ENCODE measurements around the gene HOXC11.

HOXC11 gene

GRCh38 chr12:53944209-53944608 is 28.7 kb upstream of the HOXC11 start:
- no peak for DNase-seq

DNA sequence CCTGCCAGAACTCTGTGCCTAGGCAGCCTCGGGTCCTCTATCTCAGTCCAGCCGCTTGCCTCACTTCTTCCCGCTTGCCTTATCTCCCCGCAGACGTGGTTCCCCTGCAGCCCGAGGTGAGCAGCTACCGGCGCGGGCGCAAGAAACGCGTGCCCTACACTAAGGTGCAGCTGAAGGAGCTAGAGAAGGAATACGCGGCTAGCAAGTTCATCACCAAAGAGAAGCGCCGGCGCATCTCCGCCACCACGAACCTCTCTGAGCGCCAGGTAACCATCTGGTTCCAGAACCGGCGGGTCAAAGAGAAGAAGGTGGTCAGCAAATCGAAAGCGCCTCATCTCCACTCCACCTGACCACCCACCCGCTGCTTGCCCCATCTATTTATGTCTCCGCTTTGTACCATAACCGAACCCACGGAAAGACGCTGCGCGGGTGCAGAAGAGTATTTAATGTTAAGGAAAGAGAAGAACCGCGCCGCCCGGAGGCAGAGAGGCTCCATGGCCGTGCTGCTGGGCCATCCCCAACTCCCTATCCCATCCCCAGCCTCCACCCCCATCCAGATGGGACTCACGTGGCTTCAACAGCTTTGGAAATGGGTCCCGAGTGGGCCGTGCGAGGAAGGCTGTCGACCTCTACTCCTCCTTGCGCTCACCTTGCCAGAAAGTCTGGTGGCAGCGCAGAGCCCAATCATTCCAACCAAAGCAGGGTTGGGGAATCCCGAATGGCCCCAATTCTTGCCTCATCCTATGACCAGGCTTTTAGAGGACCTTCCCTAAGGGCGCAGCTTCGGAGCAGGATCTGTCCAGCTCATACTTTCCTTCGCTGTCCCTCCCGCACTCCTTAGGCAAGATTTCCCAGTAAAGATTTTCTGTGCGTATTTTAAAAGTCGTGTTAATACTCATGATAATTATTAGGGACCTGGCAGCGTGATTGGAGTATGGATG is 27.7 kb upstream of the HOXC11 start:
- no peak for DNase-seq

DNA sequence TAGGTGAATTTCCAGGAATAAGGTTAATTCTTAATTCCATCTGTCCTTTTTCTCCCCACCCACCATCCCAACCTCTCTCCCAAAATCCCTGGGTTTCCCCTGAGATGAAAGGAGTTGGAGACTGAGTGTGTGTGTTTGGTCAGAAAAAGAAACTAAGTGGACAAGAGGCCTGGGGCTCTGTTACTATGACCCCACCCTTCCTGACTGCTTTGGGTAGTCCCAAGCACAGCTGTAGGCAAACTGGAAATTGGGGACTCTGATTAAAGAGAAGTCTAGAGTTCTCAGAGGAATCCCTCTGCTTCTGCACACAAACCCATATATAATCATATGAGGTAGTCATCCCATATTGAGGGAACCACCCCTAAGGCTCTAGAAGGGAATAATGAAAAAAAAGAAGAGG is 25.2 kb upstream of the HOXC11 start:
- DNase-seq, result no peak

GRCh38 chr12:53948650-53949593 is 24.0 kb upstream of the HOXC11 start:
- no peak for DNase-seq

DNA sequence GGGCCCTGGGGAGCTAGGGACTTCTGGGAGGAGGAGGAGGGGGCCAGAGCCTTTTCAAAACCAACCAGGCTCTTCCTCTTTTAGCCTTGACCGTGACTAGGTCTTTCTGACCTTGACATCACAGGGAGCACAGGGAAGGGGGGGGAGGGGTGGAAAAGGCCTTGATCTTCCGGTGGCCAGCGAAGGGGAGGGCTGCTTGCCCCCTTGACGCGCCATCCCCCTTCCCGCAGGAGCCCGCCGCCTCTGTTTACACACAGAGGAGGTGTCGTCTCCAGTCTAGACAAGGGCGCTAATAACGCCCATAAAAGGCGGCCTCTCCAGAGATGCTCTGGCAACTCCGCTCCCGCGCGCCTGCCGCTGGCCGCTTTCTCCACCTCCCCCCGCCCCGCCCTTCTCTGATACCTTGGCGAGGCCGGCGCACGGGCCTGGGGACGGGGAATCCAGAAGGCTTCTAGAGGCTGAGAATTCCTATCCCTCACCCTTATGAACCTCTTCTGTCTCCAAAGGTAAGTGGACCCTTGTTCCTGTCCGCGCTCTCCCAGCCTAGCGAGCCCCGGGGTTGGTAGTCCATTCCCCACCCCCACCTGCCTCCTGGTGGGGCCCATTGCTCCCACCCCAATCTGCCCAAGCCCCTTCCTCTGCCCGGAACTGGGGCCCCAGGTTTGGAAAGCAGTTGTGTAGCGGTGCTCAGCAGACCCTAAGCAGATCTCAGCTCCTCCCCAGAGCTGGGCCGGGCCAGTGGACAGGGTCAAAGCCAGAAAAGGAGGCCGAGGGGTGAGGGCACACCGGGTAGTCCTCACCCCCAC is 23.1 kb upstream of the HOXC11 start:
- DNase-seq, result no peak

DNA sequence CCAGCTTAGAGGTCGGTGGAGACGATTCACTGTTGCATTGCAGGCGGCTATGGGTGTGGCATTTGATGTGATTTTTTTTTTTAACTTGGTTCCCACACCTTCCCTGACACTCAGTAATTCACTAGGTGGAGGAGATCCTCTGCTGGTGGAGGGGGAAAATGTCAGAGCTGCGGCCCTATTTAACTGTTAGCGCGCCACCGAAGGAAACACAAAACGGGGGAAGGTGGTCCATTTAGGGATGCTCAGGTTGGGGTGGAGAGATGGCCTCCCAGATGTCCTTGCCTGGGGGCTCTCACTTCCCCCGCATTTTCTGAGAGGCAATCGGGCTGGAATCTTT is 22.5 kb upstream of the HOXC11 start:
- DNase-seq, result no peak

GRCh38 chr12:53950789-53951576 is 21.9 kb upstream of the HOXC11 start:
- DNase-seq, result no peak

DNA sequence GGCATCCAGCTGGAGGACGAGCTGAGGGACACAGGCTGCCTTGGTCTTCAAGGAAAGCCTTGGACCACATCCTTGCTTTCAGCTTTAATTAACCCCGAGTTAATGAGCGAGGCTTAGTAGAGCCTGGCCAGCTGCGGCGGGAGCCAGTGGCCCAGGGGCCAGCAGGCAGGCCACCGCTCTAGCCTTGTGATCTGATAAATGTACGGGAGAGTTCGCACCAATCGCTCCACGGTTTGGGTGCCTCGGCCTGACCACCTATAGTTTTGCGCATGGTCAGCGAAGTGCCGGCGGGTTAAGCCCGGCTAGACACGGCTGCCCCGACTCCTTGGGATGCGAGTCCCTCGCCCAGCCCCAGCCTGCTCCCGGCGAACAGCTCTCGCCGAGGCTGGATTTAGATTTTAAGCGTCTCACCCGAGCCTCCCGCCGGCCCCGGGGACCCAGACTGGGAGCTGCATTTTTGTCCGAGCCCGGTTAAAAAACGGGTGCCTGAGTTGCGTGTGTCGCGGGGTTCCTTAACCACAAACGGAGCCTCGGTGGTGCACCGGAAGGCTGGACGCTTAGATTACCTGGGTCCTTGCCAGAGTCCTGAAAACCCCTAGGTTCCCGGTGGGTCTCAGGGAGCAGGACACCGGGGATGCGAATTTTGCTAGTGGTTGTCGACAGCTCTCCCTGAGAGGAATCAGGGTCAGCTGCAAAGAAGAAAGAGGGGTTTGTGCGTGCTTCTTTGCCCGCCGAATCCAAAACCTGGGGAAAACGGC is 21.2 kb upstream of the HOXC11 start:
- no peak for DNase-seq

DNA sequence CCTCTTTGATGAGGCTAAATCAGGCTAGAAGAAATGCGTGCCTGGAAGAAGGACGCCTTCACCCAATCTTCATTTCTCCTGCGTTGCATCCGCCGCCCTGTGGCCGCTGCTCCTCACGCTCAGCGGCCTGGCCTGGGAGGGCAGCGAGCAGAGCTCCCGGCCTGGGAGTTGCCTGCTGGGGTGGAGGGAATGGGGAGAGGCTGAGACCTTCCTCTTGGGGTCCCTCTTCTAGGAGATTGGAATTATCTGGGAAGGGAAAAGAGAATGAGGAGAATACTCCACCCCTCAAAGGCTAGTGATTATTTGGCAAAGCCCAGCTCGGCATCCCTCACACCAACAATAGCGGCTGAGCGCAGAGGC is 20.6 kb upstream of the HOXC11 start:
- DNase-seq, result no peak

GRCh38 chr12:53952871-53953734 is 19.8 kb upstream of the HOXC11 start:
- DNase-seq, result no peak

DNA sequence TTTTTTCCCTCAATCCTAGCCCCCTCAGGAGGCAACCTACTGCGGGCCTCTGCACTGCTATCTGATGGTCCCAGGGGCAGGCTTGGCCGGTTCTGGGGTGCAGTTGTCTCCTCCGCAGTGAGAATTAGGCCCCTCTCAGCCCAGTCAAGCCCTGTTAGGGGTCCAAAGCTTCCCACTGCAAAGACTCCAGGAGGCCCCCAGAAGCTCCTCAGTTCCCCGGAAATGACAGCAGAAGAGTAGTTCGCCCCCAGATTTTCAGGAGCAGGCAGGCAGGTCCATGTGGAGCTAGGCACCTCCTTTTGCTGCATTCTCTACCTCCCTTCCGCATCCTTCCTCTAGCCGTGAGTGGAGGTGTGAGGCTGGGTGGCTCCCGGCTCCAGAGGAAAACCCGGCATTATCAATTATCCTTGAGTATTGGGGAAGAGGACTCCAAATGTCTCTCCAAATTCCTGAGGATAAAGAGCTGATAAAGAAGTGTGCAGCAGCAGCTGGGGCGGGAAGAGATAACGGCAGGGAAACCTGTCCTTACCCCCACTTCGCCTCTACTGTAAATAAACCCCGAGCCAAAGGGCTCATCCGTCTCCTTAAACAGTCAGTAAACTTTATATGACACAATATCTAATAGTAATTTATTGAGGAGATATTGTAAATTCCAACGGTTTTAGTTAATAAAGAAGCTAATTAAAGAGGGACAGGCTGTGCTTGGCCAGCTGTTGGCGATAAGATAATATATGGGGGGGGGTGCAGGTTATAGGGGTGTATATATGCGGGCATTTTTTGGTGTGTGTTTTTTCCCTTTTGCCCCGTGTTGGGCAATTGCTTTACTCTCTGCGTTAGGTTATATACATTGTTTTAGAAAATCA is 18.9 kb upstream of the HOXC11 start:
- DNase-seq, result no peak

- no peak for DNase-seq
Measured at GRCh38 chr12:53954694-53955035, 18.3 kb upstream of the HOXC11 start, which contains the start of gene HOXC12. HOXC12 (plus strand) TSS chr12:53954903; CDS start chr12:53954930, 27 bp downstream.

- DNase-seq, result no peak
Measured at GRCh38 chr12:53955036-53955775, 17.7 kb upstream of the HOXC11 start.

- DNase-seq, result no peak
Measured at GRCh38 chr12:53955776-53956250, 17.1 kb upstream of the HOXC11 start.

DNA sequence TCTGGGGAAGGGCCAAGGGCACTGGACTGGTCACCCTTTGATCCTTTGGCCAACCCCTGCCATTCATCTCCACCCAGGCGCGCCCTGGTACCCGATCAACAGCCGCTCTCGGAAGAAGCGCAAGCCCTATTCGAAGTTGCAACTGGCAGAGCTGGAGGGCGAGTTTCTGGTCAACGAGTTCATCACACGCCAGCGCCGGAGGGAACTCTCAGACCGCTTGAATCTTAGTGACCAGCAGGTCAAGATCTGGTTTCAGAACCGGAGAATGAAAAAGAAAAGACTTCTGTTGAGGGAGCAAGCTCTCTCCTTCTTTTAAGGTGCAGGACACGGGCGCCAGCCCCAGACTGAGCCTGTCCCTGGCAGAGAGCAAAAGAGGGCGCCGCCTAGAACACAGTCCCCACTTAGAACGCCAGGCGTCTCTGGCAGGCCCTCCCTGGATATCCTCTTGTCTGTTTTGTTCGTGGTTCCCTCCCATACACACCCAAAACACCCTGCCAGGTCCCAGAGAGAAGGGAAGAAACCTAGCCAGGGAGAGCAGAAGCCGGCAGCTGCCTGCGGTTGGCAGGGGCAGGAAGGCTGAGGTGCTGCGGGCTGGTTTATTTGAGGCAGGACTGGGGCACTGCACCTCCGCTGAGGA is 16.6 kb upstream of the HOXC11 start:
- no peak for DNase-seq

GRCh38 chr12:53956914-53957536 is 15.9 kb upstream of the HOXC11 start:
- DNase-seq, result no peak

DNA sequence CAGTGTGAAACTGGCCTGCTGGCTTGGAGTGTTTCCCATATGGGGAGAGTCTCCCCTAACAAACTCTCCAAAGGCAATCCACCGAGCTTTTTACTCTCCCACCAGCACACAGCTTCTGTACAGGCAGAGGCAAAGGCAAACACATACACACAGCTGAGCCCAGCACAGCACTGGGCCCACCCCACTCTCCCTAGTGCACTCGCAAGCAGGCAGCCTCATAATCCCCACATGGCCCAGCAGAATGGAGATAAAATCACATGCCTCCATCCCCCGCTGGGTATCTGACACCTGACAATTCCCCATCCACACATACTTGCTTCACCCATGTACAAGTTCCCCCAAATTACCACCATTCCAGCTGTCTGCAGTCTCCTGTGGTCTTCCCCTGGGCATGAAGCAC is 14.8 kb upstream of the HOXC11 start:
- DNase-seq, result no peak

DNA sequence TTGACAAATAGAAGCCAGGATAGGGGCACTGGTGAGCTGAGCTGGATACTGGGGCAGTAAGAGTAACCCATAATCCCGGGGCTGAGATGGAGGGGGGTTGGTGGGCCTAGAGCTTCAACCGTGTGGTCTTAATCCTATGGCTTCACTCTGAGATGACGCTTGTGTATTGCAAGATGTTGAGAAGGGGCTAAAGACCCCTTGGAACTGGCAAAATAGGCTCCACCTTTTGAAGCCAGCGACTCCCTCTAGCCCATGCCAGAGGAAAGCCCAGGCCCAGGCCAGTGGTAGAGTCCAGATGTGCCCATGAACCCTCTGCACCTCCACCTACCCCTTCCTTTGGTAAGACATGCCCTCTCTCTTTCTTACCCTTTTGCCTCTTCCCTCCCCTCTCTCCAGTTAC is 13.6 kb upstream of the HOXC11 start:
- no peak for DNase-seq

Data from DMS 273 treated with DMSO at 0.1 percent for 48 hours (cell line).